ENCODE results near the gene RFT1.

The RFT1 gene

GRCh38 chr3:53130179-53131061 is at the start of gene RFT1:
RFT1 (minus strand) TSS chr3:53130435; CDS start chr3:53130400, 35 bp downstream.
- DNase-seq: peak; percentile 92 to 97 (median 96)

GRCh38 chr3:53179580-53179979 is 49.3 kb upstream of the RFT1 start:
- no peak for DNase-seq

GRCh38 chr3:53178246-53178645 is 48.0 kb upstream of the RFT1 start:
- no peak for DNase-seq

DNA sequence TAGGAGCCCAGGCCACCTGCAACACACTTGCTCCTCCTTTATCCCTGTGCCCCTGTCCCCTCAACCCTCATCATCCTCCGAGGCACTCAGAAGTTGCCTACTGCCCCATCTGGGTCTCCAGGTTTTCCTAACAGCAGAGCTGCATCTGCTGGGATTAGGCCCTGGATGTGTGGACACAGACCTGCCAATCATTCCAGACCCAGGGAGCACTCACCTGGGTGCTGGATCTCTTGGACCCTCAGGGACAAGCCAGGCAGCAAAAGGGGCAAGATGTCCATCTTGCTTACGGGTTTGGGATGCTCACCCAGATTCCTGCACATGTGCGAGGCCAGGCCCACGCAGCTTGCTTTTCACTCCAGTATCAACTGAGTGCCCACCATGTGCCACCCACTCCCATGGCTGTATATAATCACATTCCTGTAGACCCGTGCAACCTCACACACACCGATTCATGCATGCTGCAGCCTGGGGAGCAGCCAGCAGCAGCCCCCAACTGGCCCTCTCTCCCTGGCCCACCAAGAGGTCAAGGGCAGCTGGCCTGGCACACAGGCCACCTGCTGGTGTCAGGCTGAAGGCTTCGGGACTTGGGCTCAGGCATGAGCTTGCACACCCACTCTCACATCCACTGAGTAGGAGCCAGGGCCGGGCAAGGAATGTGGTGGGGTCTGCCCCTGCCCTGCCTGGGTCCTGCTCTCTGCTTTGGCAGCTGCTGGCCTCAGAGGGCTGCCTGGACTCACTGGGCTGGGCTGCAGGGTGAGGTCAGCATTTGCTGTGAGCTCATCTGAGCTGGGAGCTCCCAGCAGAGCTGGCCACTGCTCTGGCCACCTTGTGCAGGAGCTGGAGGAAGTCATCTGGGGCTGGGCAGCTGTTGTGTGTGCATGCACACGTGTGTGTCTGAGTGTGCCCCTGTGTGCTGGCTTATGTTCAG is 45.6 kb upstream of the RFT1 start:
- no peak for DNase-seq

DNA sequence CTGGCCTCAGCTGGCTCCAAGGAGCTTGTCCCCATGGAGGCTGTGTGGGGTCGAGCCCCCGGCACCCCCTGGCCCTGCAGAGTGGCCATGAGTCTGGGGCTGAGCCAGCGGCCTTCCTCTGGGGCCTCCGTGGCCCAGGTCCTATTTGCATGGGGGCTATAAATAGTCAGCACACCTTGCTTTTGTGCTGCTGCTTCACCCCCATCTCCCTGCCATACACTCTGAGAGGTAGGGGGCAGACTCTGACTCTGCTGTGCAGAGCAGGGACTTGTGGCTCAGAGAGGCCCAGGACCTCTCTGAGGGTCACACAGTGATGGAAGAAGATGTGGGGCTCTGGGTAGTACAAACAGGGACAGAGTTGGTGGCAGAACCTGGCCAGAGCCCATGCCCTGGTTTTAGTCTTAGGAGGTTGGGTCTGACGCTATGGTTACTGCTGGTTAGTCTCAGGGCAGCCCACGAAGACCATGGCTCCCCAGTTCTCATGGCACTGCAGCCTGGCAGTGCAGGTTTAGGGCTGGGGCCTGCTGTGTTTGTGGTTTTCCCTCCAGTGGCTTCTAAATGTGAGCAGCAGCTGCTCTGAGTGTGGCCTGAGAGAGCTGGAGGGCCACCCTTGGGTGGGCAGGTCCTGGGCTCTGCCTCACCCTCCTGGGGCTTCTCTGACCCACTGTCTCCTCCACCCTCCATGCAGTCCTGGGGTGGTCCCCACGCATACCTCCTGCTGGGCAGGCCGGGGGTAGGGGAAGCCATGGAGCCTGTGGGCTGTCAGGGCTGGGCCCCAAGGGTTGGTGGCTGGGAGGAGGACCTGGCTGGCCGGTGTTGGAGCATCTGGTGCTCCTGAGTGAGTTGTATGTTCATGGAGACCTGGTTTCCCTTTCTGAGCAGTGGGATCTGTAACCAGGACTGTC is 44.4 kb upstream of the RFT1 start:
- DNase-seq: no peak

DNA sequence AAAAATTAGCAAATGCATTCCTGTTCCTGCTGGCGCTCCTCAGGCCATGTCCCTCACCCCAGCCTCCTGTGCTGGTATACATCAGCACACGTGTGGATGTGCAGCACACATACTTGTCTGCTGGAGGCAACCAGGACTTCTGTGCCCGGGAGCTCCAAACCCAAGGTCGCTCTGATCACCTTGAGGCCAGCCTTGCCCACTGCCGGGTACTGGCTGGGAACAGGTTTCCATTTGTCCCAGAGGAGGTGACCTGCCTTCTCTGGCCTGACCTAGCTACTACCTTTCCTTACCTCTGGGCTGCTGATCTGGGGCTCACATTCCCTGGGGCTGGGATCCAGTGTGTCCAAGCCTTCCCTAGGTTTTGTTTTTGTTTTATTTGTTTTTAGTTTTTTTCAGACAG is 42.9 kb upstream of the RFT1 start:
- DNase-seq: no peak

DNA sequence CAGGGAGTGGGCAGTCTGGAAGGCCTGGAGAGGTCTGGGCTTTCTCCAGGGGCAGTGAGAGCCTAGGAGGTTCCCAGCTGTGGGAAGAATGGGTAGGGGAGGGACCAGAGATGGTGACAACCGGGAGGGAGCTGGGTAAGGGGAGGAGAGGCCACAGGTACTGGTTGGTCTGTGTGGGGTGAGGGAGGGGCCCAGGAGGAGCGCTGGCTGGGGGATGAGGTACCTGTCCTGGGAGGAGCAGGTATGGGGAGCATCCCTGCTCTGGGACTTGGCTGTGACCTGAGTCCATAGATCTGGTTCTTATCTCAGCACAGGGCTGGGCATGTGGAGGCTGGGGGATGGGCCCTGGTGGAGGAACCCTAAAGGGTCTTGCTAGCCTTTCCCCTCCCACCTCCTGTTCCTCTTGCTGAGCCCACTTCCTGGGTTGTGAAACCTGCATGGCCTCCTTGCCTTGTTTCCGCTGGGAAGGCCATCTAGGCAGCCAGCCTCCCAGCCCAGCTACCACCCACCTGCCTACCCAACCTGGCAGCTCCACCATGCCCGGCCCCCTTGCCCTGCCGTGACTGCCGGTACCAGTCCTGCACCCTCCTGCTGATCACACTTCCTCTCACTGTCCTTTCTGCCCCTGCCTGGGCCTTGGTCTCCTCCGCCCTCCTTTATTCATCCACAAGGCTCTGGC is 41.7 kb upstream of the RFT1 start:
- no peak for DNase-seq

DNA sequence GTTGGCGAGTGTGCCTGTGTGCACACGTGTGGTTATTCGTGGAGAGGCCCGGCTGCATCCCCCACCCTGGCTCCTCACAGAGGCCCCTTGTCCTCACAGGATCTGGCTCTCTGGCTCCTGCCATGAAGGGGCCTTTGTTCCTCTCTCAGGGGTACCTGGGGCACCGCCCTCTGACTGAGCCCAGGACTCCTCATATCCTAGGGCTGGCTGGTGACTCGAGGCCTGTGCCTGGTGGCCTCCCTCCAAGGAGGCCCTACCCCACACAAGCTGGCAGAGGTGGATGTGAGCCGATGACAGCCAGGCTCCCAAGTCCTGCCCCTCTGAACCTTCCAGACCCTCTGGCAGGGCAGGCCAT is 40.8 kb upstream of the RFT1 start:
- no peak for DNase-seq

- no peak for DNase-seq
Measured at GRCh38 chr3:53170325-53171063, 40.3 kb upstream of the RFT1 start.

GRCh38 chr3:53169832-53170324 is 39.6 kb upstream of the RFT1 start:
- no peak for DNase-seq

DNA sequence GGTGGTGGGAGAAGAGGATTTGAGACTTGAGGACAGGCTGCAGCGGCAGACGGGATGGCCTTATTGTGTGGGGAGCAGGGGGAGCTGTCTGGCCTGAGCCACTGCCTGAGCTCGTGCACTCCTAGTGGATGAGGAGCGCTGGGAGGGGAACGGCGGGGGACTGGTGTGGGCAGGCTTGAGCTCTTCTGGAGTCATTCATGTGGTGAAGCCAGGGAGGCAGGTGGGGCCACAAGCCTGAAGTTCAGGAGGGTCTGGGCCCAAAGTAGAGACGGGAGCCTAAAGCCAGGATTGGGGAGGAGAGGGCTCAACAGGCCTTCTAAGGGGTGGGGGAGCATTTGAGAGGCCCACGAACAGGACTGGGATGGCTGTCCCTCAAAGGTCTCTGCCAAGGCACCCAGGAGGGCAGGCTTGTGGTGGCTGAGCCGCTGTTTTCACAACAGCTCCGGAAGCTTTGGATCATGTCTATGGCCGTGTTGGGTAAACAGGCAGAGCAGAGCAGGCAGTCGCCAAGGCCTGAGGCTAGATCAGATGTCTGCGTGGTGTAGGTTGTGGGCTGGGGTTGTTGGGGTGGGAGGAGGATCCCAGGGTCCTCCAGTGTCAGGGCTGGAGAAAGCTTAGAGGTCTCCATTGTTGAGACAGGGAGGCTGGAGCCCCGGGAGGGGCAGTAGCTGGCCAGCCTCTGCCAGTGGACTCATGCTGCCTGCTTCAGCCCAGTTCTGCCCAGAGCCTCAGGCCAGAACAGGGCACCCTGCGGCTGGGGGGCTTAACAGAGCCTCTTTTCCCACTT is 39.0 kb upstream of the RFT1 start:
- no peak for DNase-seq

GRCh38 chr3:53168175-53168923 is 38.1 kb upstream of the RFT1 start:
- no peak for DNase-seq

- DNase-seq: no peak
Measured at GRCh38 chr3:53167418-53168174, 37.4 kb upstream of the RFT1 start.

GRCh38 chr3:53166781-53167291 is 36.6 kb upstream of the RFT1 start:
- no peak for DNase-seq

GRCh38 chr3:53166206-53166605 is 36.0 kb upstream of the RFT1 start:
- DNase-seq: no peak

DNA sequence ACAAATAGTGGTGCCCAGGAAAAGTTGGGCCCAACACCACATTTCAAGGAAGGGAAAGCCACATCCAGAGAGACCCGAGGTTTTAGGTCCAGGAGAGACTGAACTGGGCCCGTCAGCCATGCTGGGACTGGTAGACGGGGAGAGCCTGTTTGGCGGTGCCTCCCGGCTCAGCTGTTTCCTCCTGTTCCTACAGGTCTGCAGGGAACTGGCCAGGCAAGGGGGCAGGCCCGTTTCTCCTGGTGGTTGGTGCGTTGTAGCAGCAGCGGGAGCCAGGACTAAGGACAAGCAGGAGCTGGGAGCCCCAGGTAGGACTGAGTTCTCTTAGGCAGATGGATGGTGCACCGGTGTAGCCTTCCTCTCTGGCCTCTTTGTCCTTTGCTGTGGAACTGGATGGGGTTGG is 34.7 kb upstream of the RFT1 start:
- no peak for DNase-seq

DNA sequence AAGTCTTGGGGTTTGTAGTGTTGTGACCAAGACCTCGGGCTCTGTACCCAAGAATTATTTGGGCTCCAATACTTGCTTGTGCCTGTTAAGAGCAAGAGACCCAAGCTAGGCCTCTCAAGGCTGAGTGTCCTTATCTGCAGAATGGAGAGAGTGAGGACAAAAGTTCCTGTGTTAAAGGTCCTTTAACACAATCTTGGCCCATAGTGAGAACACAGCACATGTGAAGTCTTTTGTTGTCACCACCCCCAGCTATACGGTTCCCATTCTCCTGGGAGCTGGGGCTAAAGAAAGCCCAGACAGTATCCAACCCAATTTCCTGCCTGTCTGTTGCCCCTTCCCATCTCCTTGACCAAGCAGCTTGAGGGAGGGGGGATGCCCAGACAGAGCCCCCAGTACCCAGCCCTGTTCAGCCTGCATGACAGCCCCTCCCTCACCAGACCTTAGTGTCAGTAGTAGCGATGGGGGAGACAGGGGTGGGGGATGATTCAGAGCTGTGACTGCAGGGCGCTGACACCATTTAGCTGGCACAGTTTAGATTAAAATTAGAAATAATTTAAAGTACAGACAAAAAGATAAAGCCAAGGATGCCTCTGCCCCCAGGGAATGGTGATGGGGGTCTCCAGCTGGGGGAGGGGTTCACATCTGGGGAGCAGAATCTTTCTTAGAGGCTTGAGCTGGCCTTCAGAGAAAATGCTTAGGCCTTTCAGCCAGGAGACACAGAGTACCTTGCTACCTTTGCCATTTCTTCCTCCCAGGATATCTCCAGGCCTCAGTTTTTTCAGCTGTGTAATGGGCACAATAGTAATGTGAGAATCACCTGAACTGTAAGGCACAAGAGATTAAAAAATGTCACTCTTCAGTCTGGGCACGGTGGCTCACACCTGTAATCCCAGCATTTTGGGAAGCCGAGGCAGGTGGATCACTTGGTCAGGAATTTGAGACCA is 33.5 kb upstream of the RFT1 start:
- no peak for DNase-seq

All from activated naive CD4-positive, alpha-beta T cell (primary cell).